ENCODE results near the gene GBGT1. TPM values are rescaled to one million over a fixed set of nuclear protein-coding genes. Genes with fewer than 3 reads are reported as not detected.

GBGT1 gene
- total and polyA plus RNA-seq, 4 donors = 6.1 to 42.9 (median 23.2) TPM

GRCh38 chr9:133144142-133144903, 19.4 kb downstream of the GBGT1 start:
- no peak overlapping the region for H3K4me3 ChIP-seq
- ATAC-seq (ENCODE audit: insufficient read depth, low FRiP score) (peak; percentile 70), DNase-seq (peak; percentile 73 to 87 (median 85))
- no peaks in the 10 kb centered on the region for H3K9me3 ChIP-seq (ENCODE audit: control insufficient read depth in 4 of 4, insufficient read depth in 3 of 4, low read length in 3 of 4)
- WGBS, 2 donors = 7 to 8% methylated on average over 50 to 52 of the region's 52 CpGs
- no peaks in the 10 kb centered on the region for H3K27me3 ChIP-seq (ENCODE audit: control insufficient read depth in 3 of 3, insufficient read depth in 3 of 3, low read length in 2 of 3)
- peak overlapping the region; percentile 24 to 54 for H3K27ac ChIP-seq (ENCODE audit: low read depth in 1 of 2, low read length in 1 of 2)
- no peak overlapping the region for H3K9ac ChIP-seq (ENCODE audit: insufficient read depth in 1 of 2, low read length in 2 of 2)
- TF ChIP-seq CTCF (IDR thresholded peaks at IDR 0.05; ENCODE audit: control extremely low read depth, extremely low read depth) = peak; percentile 98
- peaks cover 0 to 29% (median 10%) of the 10 kb centered on the region in 5 donors for H3K4me1 ChIP-seq (ENCODE audit: control insufficient read depth in 5 of 5, insufficient read depth in 5 of 5, low read length in 5 of 5)
- H3K36me3 ChIP-seq (ENCODE audit: control insufficient read depth in 4 of 4, insufficient read depth in 4 of 4, low read length in 4 of 4) = no peaks in the 10 kb centered on the region

GRCh38 chr9:133143639-133144141, 20.0 kb downstream of the GBGT1 start:
- Histone ChIP-seq H3K27me3 (ENCODE audit: control insufficient read depth in 3 of 3, insufficient read depth in 3 of 3, low read length in 2 of 3) (no peaks in the 10 kb centered on the region), H3K36me3 (ENCODE audit: control insufficient read depth in 4 of 4, insufficient read depth in 4 of 4, low read length in 4 of 4) (no peaks in the 10 kb centered on the region), H3K4me3 (no peak overlapping the region), H3K4me1 (ENCODE audit: control insufficient read depth in 5 of 5, insufficient read depth in 5 of 5, low read length in 5 of 5) (peaks cover 0 to 29% (median 10%) of the 10 kb centered on the region in 5 donors), H3K9ac (ENCODE audit: insufficient read depth in 1 of 2, low read length in 2 of 2) (no peak overlapping the region), H3K9me3 (ENCODE audit: control insufficient read depth in 4 of 4, insufficient read depth in 3 of 4, low read length in 3 of 4) (no peaks in the 10 kb centered on the region), H3K27ac (ENCODE audit: low read depth in 1 of 2, low read length in 1 of 2) (peak overlapping the region; percentile 24 to 54)
- no peak for DNase-seq
- no peak for ATAC-seq (ENCODE audit: insufficient read depth, low FRiP score)
- 89 to 92% methylated on average over 13 of the region's 13 CpGs for WGBS, 2 donors
- TF ChIP-seq CTCF (IDR thresholded peaks at IDR 0.05; ENCODE audit: control extremely low read depth, extremely low read depth) = no peak

GRCh38 chr9:133142684-133143622, 20.8 kb downstream of the GBGT1 start:
- no peak for TF ChIP-seq CTCF (IDR thresholded peaks at IDR 0.05; ENCODE audit: control extremely low read depth, extremely low read depth)
- H3K27me3 ChIP-seq (ENCODE audit: control insufficient read depth in 3 of 3, insufficient read depth in 3 of 3, low read length in 2 of 3) = no peaks in the 10 kb centered on the region
- no peak overlapping the region for H3K4me3 ChIP-seq
- DNase-seq (no peak), ATAC-seq (ENCODE audit: insufficient read depth, low FRiP score) (no peak)
- H3K9me3 ChIP-seq (ENCODE audit: control insufficient read depth in 4 of 4, insufficient read depth in 3 of 4, low read length in 3 of 4) = no peaks in the 10 kb centered on the region
- peaks cover 0 to 28% (median 10%) of the 10 kb centered on the region in 5 donors for H3K4me1 ChIP-seq (ENCODE audit: control insufficient read depth in 5 of 5, insufficient read depth in 5 of 5, low read length in 5 of 5)
- H3K36me3 ChIP-seq (ENCODE audit: control insufficient read depth in 4 of 4, insufficient read depth in 4 of 4, low read length in 4 of 4) = no peaks in the 10 kb centered on the region
- 74 to 77% methylated on average over 18 of the region's 18 CpGs for WGBS, 2 donors
- peak overlapping the region in 1 of 2 donors; percentile 42 for H3K27ac ChIP-seq (ENCODE audit: low read depth in 1 of 2, low read length in 1 of 2)
- no peak overlapping the region for H3K9ac ChIP-seq (ENCODE audit: insufficient read depth in 1 of 2, low read length in 2 of 2)
